ENCODE measurements around the gene EXOC6B.

DNA sequence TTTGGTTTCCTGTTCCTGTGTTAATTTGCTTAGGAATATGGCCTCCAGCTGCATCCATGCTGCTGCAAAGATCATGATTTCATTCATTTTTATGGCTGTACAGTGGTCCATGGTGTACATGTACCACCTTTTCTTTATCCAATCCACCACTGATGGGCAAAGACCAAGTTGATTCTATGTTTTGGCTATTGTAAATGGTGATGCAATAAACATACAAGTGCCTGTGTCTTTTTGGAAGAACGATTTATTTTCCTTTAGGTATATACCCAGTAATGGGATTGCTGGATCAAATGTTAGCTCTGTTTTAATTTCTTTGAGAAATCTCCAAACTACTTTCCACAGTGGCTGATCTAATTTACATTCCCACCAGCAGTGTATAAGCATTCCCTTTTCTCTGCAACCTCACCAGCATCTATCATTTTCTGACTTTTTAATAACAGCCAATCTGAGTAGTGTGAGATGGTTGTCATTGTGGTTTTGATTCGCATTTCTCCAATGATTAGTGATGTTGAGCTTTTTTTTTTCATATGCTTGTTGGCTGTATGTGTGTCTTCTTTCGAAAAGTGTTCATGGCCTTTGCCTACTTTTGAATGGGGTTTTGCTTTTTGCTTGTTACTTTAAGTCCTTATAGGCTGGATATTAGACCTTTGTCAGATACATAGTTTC is 19.4 kb downstream of the EXOC6B start:
- TF ChIP-seq CREM (IDR thresholded peaks at IDR 0.05; ENCODE audit: low read depth) (no peak), EZH2 (IDR thresholded peaks at IDR 0.05; ENCODE audit: borderline replicate concordance, control insufficient read depth, low read depth, low read length) (no peak), MYC (IDR thresholded peaks at IDR 0.05; ENCODE audit: insufficient read depth, insufficient read length, insufficient replicate concordance, low read length, severe bottlenecking) (no peak), ZNF207 (IDR thresholded peaks at IDR 0.05; ENCODE audit: borderline replicate concordance) (no peak), RAD51 (IDR thresholded peaks at IDR 0.05) (no peak), YBX1 (IDR thresholded peaks at IDR 0.05) (no peak), YY1 (IDR thresholded peaks at IDR 0.05; ENCODE audit: low read depth, low read length) (no peak)
- TF ChIP-seq, protein P1, sequence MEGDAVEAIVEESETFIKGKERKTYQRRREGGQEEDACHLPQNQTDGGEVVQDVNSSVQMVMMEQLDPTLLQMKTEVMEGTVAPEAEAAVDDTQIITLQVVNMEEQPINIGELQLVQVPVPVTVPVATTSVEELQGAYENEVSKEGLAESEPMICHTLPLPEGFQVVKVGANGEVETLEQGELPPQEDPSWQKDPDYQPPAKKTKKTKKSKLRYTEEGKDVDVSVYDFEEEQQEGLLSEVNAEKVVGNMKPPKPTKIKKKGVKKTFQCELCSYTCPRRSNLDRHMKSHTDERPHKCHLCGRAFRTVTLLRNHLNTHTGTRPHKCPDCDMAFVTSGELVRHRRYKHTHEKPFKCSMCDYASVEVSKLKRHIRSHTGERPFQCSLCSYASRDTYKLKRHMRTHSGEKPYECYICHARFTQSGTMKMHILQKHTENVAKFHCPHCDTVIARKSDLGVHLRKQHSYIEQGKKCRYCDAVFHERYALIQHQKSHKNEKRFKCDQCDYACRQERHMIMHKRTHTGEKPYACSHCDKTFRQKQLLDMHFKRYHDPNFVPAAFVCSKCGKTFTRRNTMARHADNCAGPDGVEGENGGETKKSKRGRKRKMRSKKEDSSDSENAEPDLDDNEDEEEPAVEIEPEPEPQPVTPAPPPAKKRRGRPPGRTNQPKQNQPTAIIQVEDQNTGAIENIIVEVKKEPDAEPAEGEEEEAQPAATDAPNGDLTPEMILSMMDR (IDR thresholded peaks at IDR 0.05 in 2 of 3, conservative IDR thresholded peaks at IDR 0.05 in 1 of 3; ENCODE audit: control insufficient read depth in 2 of 3, extremely low read depth in 1 of 3, insufficient read depth in 1 of 3, low read depth in 3 of 3, low read length in 3 of 3): no peak

All from GM12878 (cell line).